ENCODE data around the gene GABRB1. TPM values are rescaled to one million over a fixed set of nuclear protein-coding genes. Genes with fewer than 3 reads are reported as not detected.

GABRB1 gene
- total and polyA plus RNA-seq, 2 of the 8 experiments (the other 6 are each of a cell fraction or from before 2014, with no cell fraction given), result 0.22 to 0.38 TPM

- no peak overlapping the region for H3K14ac ChIP-seq (ENCODE audit: insufficient read length)
- no peak overlapping the region for H2BK12ac ChIP-seq (ENCODE audit: low read depth, low read length)
- H2BK5ac ChIP-seq (ENCODE audit: low read depth, low read length), result no peak overlapping the region
- no peak overlapping the region for H3K4ac ChIP-seq (replicated peaks; ENCODE audit: insufficient read length, low read depth, low read length)
- no peaks in the 10 kb centered on the region for H4K20me1 ChIP-seq (replicated peaks in 1 of 2; ENCODE audit: control insufficient read depth in 1 of 2, insufficient read depth in 2 of 2, low read length in 2 of 2)
- WGBS, 2 experiments (ENCODE audit: extremely low coverage in 1 of 2, insufficient coverage in 1 of 2, insufficient read length in 1 of 2, insufficient replicate concordance in 2 of 2, low coverage in 1 of 2, low lambda C conversion rate in 2 of 2, missing lambda C conversion rate in 1 of 2), result 84% methylated on average over 3 of the region's 3 CpGs; no CpG with 5 or more reads in 1 of the 2 experiments
- no peak overlapping the region for H3K56ac ChIP-seq (replicated peaks; ENCODE audit: insufficient read length, low read depth, low read length)
- CTCF ChIA-PET (ENCODE audit: partially characterized antibody), result no interaction called here
- TF ChIP-seq MAFK (IDR thresholded peaks at IDR 0.05; ENCODE audit: low read depth, low read length), result no peak
- no peak for TF ChIP-seq ATF3 (IDR thresholded peaks at IDR 0.05; ENCODE audit: insufficient read depth, low read depth, low read length)
- no peak for TF ChIP-seq EP300 (IDR thresholded peaks at IDR 0.05; ENCODE audit: borderline replicate concordance in 1 of 2, low read depth in 2 of 2, low read length in 2 of 2)
- TF ChIP-seq YY1 (IDR thresholded peaks at IDR 0.05; ENCODE audit: low read depth, low read length), result no peak
- TF ChIP-seq SIRT6 (IDR thresholded peaks at IDR 0.05; ENCODE audit: low read length), result no peak
- no peak for TF ChIP-seq SRF (IDR thresholded peaks at IDR 0.05; ENCODE audit: low read depth, low read length)
- no peak for TF ChIP-seq FOSL1 (IDR thresholded peaks at IDR 0.05; ENCODE audit: insufficient read depth, low read depth, low read length)
- TF ChIP-seq KDM4A (IDR thresholded peaks at IDR 0.05; ENCODE audit: low read depth, low read length, severe bottlenecking), result no peak
- no peaks in the 10 kb centered on the region for H3K4me1 ChIP-seq (replicated peaks in 1 of 4; ENCODE audit: control insufficient read depth in 3 of 4, insufficient read depth in 4 of 4, low read length in 3 of 4)
- DNase-seq (ENCODE audit: low read depth in 1 of 2, low spot score in 2 of 2), result no peak
- no peak overlapping the region for H3K9ac ChIP-seq (replicated peaks in 1 of 4; ENCODE audit: extremely low read depth in 1 of 4, low read depth in 3 of 4, low read length in 3 of 4)
- H3K23me2 ChIP-seq (ENCODE audit: low read depth, low read length), result no peaks in the 10 kb centered on the region
- no peak overlapping the region for H4K5ac ChIP-seq (ENCODE audit: insufficient read length, low read depth, low read length)
- no peak overlapping the region for H2BK120ac ChIP-seq (replicated peaks; ENCODE audit: low read depth, low read length)
- H3K4me2 ChIP-seq (ENCODE audit: insufficient read depth in 1 of 2, low read depth in 2 of 2, low read length in 2 of 2), result no peak overlapping the region
- no peak overlapping the region for H2BK20ac ChIP-seq (ENCODE audit: low read length)
- no peak overlapping the region for H3K4me3 ChIP-seq (ENCODE audit: extremely low read depth in 1 of 4, insufficient read depth in 2 of 4, low read depth in 3 of 4, low read length in 4 of 4)
- no peak for FAIRE-seq
- H3K79me1 ChIP-seq (ENCODE audit: low read depth, low read length), result no peaks in the 10 kb centered on the region
- H3K27me3 ChIP-seq (replicated peaks in 1 of 4; ENCODE audit: control insufficient read depth in 3 of 4, extremely low read depth in 1 of 4, insufficient read depth in 3 of 4, low read length in 3 of 4), result no peaks in the 10 kb centered on the region
- H4K8ac ChIP-seq (ENCODE audit: extremely low read depth, insufficient read depth, low read length), result no peak overlapping the region
- H3K79me2 ChIP-seq (ENCODE audit: control insufficient read depth in 1 of 2, insufficient read depth in 2 of 2, low read length in 2 of 2), result no peaks in the 10 kb centered on the region
- no peak overlapping the region for H3K23ac ChIP-seq (ENCODE audit: insufficient read length)
- H4K91ac ChIP-seq (replicated peaks; ENCODE audit: insufficient read length, low read length), result no peak overlapping the region
- no peak overlapping the region for H2BK15ac ChIP-seq (ENCODE audit: low read length)
- no peak overlapping the region for H2AK5ac ChIP-seq (ENCODE audit: low read depth, low read length)
- no peaks in the 10 kb centered on the region for H3K9me3 ChIP-seq (ENCODE audit: insufficient read depth in 2 of 2, low read depth in 1 of 2, low read length in 1 of 2)
- H2AFZ ChIP-seq (ENCODE audit: low read length), result no peak overlapping the region
- POLR2A ChIA-PET (ENCODE audit: partially characterized antibody), result no interaction called here
- no peaks in the 10 kb centered on the region for H3K36me3 ChIP-seq (ENCODE audit: control insufficient read depth in 2 of 4, insufficient read depth in 4 of 4, low read length in 3 of 4)
- no peak overlapping the region for H3K27ac ChIP-seq (ENCODE audit: low read depth, low read length)
- H3K18ac ChIP-seq (ENCODE audit: extremely low read depth, low read length), result no peak overlapping the region
Observed at GRCh38 chr4:47013373-47013772, 18.0 kb upstream of the GABRB1 start.

Measured in H1 (cell line).